Gastroesophageal sphincter (tissue), 3 donors: ENCODE data around the gene CSRP1.
"Not testable (repeated sequence)": the region's sequence is repeated elsewhere in the genome, so short reads cannot be mapped to it uniquely, and the experiment has no call there.

Experiments
- CTCF ChIP-seq, 4 experiments: fragments of 200-600 bp in 2 of 4; fragments of 450-650 bp in 2 of 4; sonication (generic) in 1 of 4; IDR thresholded peaks; one replicate each; pipeline ENCODE4 v1.5.1; 2017 to 2019; ENCODE audit warnings: antibody characterized with exemption in 4 of 4, mild to moderate bottlenecking in 2 of 4, moderate library complexity in 2 of 4
- EP300 ChIP-seq: sonication (generic); formaldehyde crosslinking; IDR thresholded peaks from one replicate; pipeline ENCODE4 v1.6.1; 2017; ENCODE audit warnings: antibody characterized with exemption, mild to moderate bottlenecking
- POLR2A ChIP-seq, 2 donors: fragments of 450-650 bp; IDR thresholded peaks; one replicate each; pipeline ENCODE4 v1.6.1; 2017; ENCODE audit warnings: antibody characterized with exemption in 2 of 2, mild to moderate bottlenecking in 2 of 2, moderate library complexity in 1 of 2
- POLR2AphosphoS5 ChIP-seq: sonication (generic); formaldehyde crosslinking; IDR thresholded peaks from one replicate; pipeline ENCODE4 v1.6.1; 2017; ENCODE audit warnings: antibody characterized with exemption

- TF ChIP-seq CTCF (IDR thresholded peaks at IDR 0.05); EP300; POLR2AphosphoS5; POLR2A (IDR thresholded peaks at IDR 0.05): not testable (repeated sequence)
Observed at GRCh38 chr1:201478666-201479065, 28.3 kb downstream of the CSRP1 start.
